Subcutaneous abdominal adipose tissue (tissue), 5 donors: ENCODE data around the gene MS4A4E.
"Not testable (repeated sequence)": the region's sequence is repeated elsewhere in the genome, so short reads cannot be mapped to it uniquely, and the experiment has no call there.

ENCODE experiments used
- H3K27ac ChIP-seq: one replicate; pipeline ENCODE4 v1.7.0; 2013; ENCODE audit warnings: low read depth, mild to moderate bottlenecking, inconsistent platforms, low read length, moderate library complexity
- H3K27me3 ChIP-seq, 5 donors: one replicate each; pipeline ENCODE4 v1.7.0; 2013; ENCODE audit warnings: low read length in 5 of 5, inconsistent platforms in 1 of 5; ENCODE audit not compliant: control insufficient read depth in 5 of 5, insufficient read depth in 4 of 5
- H3K36me3 ChIP-seq, 5 donors: one replicate each; pipeline ENCODE4 v1.7.0; 2013; ENCODE audit warnings: low read length in 5 of 5; ENCODE audit not compliant: control insufficient read depth in 5 of 5, insufficient read depth in 5 of 5
- H3K4me1 ChIP-seq, 5 donors: one replicate each; pipeline ENCODE4 v1.7.0; 2013; ENCODE audit warnings: low read length in 5 of 5, mild to moderate bottlenecking in 3 of 5, moderate library complexity in 1 of 5; ENCODE audit not compliant: control insufficient read depth in 5 of 5, insufficient read depth in 5 of 5
- H3K4me3 ChIP-seq, 5 donors: one replicate each; pipeline ENCODE4 v1.7.0; 2013; ENCODE audit warnings: low read length in 5 of 5, low read depth in 1 of 5
- H3K9ac ChIP-seq, 5 donors: one replicate each; pipeline ENCODE4 v1.7.0; 2013; ENCODE audit warnings: low read length in 5 of 5, mild to moderate bottlenecking in 4 of 5, moderate library complexity in 3 of 5
- H3K9me3 ChIP-seq, 5 donors: one replicate each; pipeline ENCODE4 v1.7.0; 2013; ENCODE audit warnings: low read length in 5 of 5; ENCODE audit not compliant: control insufficient read depth in 5 of 5
- donor health status: healthy.
- donor health status: healthy.
- donor health status: healthy.
- donor health status: healthy.
- donor health status: healthy.

Gene MS4A4E

DNA sequence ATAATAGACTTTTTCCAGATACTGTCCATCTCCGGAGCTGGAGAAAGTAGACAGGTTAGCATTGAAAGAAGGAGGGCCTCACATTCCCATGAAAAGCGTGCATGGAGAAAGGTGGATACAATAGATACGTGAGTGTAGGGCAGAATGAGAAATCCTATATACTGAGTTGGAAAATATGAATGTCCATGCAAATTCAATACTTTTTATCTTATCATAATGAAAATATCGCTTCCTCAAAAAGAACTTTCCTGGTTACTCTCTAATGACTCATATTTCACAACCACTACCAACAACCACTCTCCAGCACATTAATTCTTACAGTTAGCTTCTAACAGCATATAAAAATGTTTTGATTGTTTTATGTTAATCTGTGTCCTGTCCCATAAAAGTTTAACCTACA is 38.0 kb downstream of the MS4A4E start:
- no peak overlapping the region for H3K27ac ChIP-seq
- H3K27me3 ChIP-seq, result no peaks in the 10 kb centered on the region
- H3K9ac ChIP-seq, result no peak overlapping the region
- H3K36me3 ChIP-seq, result peaks cover 0 to 4% (median 0%) of the 10 kb centered on the region in 5 donors
- H3K9me3 ChIP-seq, result peaks cover 0 to 3% (median 0%) of the 10 kb centered on the region in 5 donors
- H3K4me1 ChIP-seq, result no peaks in the 10 kb centered on the region
- H3K4me3 ChIP-seq, result no peak overlapping the region

DNA sequence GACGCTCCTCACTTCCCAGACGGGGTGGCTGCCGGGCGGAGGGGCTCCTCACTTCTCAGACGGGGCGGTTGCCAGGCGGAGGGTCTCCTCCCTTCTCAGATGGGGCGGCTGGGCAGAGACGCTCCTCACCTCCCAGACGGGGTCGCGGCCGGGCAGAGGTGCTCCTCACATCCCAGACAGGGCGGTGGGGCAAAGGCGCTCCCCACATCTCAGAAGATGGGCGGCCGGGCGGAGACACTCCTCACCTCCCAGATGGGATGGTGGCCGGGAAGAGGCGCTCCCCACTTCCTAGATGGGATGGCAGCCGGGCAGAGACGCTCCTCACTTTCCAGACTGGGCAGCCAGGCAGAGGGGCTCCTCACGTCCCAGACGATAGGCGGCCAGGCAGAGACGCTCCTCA is 41.6 kb downstream of the MS4A4E start:
- H3K27ac ChIP-seq, H3K9ac ChIP-seq, H3K4me1 ChIP-seq, H3K4me3 ChIP-seq, H3K36me3 ChIP-seq, H3K9me3 ChIP-seq, H3K27me3 ChIP-seq: not testable (repeated sequence)

DNA sequence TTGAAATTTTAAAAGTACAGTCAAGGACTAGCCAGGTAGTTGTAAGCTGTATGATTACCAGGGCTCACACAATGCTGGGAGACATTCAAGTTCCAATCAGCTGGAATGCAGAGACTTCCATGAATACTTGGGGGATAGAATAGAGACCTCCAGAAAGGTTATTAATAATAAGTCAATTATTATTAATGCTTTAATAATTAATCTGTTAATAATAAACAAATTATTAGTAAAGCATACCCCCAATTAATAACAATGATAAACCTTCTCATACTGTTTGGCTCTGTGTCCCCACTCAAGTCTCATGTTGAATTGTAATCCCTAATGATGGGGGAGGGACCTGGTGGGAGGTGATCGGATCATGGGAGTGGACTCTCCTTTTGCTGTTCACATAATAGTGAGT is 45.5 kb downstream of the MS4A4E start:
- Histone ChIP-seq H3K27ac (no peak overlapping the region), H3K9me3 (peaks cover 0 to 3% (median 0%) of the 10 kb centered on the region in 5 donors), H3K9ac (no peak overlapping the region), H3K27me3 (no peaks in the 10 kb centered on the region), H3K4me1 (peaks cover 0 to 7% (median 0%) of the 10 kb centered on the region in 5 donors), H3K4me3 (no peak overlapping the region), H3K36me3 (no peaks in the 10 kb centered on the region)

DNA sequence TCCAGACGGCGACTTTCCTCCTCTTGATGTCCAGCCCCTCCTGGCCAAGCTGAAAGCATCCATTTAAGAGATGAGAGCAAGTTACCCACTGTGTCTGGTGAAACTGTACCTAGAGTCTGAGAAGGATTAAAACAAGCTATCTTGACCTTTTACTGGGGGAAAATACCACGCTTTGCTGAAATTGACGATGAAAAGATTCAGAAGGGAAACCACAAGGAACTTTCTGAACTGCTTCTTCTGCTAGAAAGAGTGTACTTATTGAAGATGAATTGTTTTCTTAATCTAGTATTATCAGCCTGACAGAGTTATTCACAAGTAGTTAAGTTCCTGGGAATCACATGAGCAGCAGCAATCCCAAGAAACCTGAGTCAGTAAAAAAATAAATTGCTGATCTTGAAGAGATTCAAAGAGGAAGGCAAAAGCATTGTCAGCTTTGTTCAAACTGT is 47.0 kb downstream of the MS4A4E start:
- H3K27ac ChIP-seq, result no peak overlapping the region
- no peak overlapping the region for H3K4me3 ChIP-seq
- H3K9me3 ChIP-seq, result no peaks in the 10 kb centered on the region

DNA sequence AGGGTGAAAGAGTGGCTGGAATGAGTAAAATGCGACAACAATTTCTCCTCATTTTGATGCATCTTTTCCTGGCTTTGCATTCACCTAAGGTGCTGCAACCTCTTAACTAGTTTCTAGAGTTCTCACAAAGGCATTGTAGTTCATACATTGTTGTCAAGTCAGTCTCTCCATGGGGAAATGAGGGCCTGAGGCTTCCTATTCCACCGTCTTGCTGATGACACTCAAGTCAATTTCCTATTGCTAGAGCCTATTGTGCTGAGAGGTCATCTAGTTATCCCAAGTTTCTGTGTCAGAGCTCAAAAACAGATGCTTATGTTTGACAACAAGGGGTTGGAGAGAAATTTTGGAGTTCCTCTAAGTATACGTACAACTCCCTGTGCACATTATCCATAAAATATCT is 48.4 kb downstream of the MS4A4E start:
- Histone ChIP-seq H3K27ac (no peak overlapping the region), H3K9ac (no peak overlapping the region), H3K27me3 (no peaks in the 10 kb centered on the region), H3K9me3 (no peaks in the 10 kb centered on the region), H3K4me1 (peaks cover 0 to 7% (median 0%) of the 10 kb centered on the region in 5 donors), H3K36me3 (no peaks in the 10 kb centered on the region), H3K4me3 (no peak overlapping the region)

More for the DNA sequence above, 47.0 kb downstream of the MS4A4E start:
- H3K9ac ChIP-seq, result no peak overlapping the region
- peaks cover 0 to 7% (median 0%) of the 10 kb centered on the region in 5 donors for H3K4me1 ChIP-seq
- H3K36me3 ChIP-seq, result no peaks in the 10 kb centered on the region
- H3K27me3 ChIP-seq, result no peaks in the 10 kb centered on the region

DNA sequence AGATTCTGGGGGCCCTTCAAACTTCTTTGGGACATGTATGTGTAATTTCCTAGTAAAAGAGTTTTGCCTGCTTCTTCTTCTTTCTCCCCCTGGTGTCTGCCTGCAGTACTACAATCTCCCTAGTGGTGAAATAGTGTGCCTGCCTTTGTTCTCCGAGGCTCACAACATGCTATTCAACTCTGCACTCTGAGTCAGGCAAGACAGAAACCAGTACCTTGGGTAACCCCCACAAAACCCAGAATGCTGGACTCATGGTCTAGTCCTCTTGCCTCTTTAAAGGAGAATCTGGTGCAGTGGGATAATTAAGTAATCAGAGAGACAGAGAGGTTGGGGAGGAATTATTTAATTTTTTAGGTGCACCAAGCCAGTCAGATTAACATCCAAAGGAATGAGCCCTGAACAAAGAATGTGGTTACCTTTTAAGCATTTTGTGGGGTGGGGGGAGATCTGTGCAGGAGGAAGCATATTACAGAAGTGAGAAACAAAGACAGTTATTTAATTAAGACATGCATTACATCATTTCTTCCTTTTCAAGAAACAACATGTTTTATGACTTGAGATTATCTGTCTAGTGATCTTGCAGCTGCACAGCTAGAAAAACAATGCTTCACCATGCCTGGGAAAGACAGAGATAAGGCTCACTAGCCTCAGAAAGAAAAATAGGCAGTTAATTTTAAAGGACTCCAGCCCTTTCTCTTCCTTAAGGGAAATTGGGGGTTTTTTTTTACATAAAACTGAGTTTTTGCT is 49.1 kb downstream of the MS4A4E start:
- Histone ChIP-seq H3K36me3 (no peaks in the 10 kb centered on the region), H3K4me1 (peaks cover 0 to 7% (median 0%) of the 10 kb centered on the region in 5 donors), H3K27ac (no peak overlapping the region), H3K4me3 (no peak overlapping the region), H3K9me3 (no peaks in the 10 kb centered on the region), H3K27me3 (no peaks in the 10 kb centered on the region), H3K9ac (no peak overlapping the region)

DNA sequence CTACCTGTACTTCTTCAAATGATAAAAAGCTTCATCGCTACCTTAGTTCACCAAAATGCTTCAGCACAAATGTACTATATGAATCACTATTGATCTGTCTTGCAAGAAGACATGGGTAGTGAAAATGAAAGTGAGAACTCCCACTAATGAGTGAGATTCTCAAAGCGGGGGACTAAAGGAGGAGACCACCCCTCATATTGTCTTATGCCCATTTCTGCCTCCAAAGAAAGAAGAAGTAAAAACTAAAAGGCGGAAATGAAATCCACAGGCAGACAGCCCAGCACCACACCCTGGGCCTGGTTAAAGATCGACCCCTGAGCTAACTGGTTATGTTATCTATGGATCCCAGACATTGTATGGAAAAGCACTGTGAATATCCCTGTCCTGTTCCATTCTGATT is 50.4 kb downstream of the MS4A4E start:
- H3K9ac ChIP-seq, H3K4me3 ChIP-seq, H3K9me3 ChIP-seq, H3K4me1 ChIP-seq, H3K27me3 ChIP-seq, H3K27ac ChIP-seq, H3K36me3 ChIP-seq: not testable (repeated sequence)

DNA sequence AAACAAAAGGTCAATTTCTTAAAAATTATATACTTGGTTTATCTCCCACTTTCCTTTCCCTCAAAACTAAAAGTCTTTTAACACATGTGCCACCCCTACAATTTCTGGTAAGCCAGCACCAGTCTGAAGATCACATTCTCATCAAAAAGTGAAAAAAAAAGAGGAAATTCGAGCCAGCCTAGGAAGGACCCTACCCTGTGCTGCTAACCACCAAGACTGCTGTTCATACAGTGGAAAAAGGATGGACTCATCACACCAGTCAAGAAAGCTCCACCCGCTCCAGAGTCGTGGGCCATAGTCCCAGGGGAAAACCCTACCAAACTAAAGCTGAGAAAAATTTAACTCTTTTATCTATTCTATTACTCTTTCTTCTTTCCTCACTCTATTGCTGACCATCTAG is 54.5 kb downstream of the MS4A4E start:
- H3K9me3 ChIP-seq, H3K36me3 ChIP-seq, H3K27me3 ChIP-seq, H3K4me3 ChIP-seq, H3K27ac ChIP-seq, H3K4me1 ChIP-seq, H3K9ac ChIP-seq: not testable (repeated sequence)

DNA sequence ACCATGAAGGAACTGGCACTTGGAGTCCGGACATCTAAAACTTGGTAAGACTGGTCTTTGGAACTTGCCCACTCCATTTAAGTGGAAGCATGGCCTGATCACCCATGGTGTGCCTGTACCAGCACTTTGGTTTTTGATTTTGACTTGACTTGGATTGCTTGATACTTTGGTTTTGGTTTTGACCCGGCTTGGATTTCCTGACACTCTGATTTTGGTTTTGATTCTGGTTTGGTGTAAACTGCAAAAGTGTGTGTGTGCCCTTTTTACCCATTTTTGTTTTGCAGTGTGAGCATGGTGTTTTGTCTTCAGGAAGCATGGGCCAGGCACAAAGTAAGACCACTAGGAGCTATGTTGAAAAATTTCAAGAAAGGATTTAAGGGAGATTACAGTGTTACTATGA is 56.8 kb downstream of the MS4A4E start:
- not testable (repeated sequence) for H3K9me3 ChIP-seq, H3K4me3 ChIP-seq, H3K36me3 ChIP-seq, H3K27ac ChIP-seq, H3K9ac ChIP-seq, H3K4me1 ChIP-seq, H3K27me3 ChIP-seq

DNA sequence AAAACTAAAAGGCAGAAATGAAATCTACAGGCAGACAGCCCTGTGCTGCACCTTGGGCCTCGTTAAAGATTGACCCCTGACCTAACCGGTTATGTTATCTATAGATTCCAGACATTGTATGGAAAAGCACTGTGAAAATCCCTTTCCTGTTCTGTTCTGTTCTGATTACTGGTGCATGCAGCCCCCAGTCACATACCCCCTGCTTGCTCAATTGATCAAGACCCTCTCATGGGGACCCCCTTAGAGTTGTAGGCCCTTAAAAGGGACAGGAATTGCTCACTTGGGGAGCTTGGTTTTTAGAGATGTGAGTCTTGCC is 57.5 kb downstream of the MS4A4E start:
- not testable (repeated sequence) for H3K9me3 ChIP-seq, H3K27me3 ChIP-seq, H3K36me3 ChIP-seq, H3K4me3 ChIP-seq, H3K27ac ChIP-seq, H3K9ac ChIP-seq, H3K4me1 ChIP-seq
